A549 (cell line): ENCODE data around the gene PAK1.

ENCODE experiments used
- CEBPB ChIP-seq, 2 experiments: fragments of >200 bp in 1 of 2; sonication (Bioruptor Twin) in 1 of 2; formaldehyde crosslinking in 1 of 2; IDR thresholded peaks; 2 replicates each; pipeline ENCODE4 v1.6.1; 2012 to 2016
- EHMT2 ChIP-seq: fragments of 200-600 bp; sonication (generic); IDR thresholded peaks from 2 replicates; pipeline ENCODE4 v1.6.1; 2016; ENCODE audit warnings: antibody characterized with exemption, low read depth, mild to moderate bottlenecking, moderate library complexity
- GATA3 ChIP-seq: IDR thresholded peaks from 2 replicates; pipeline ENCODE4 v1.6.1; 2012; ENCODE audit warnings: borderline replicate concordance
- JUN ChIP-seq, 2 experiments: fragments of >200 bp; sonication (Bioruptor Twin); formaldehyde crosslinking; IDR thresholded peaks; 2 replicates in 1 of 2; 3 replicates in 1 of 2; pipeline ENCODE4 v1.6.1; 2016 to 2017
- KDM5A ChIP-seq: fragments of 200-600 bp; sonication (generic); IDR thresholded peaks from 2 replicates; pipeline ENCODE4 v1.6.1; 2016; ENCODE audit warnings: antibody characterized with exemption, mild to moderate bottlenecking
- MAFK ChIP-seq: fragments of 450-650 bp; IDR thresholded peaks from 2 replicates; pipeline ENCODE4 v1.6.1; 2014; ENCODE audit not compliant: partially characterized antibody
- MAZ ChIP-seq: fragments of 150-350 bp; IDR thresholded peaks from 2 replicates; pipeline ENCODE4 v1.6.1; 2014; ENCODE audit warnings: antibody characterized with exemption, low read depth, low read length, borderline replicate concordance
- NFE2L2 ChIP-seq: fragments of 150-350 bp; conservative IDR thresholded peaks from 2 replicates; pipeline ENCODE4 v1.6.1; 2014; ENCODE audit warnings: low read length
- NR3C1 ChIP-seq: fragments of >200 bp; sonication (Bioruptor Twin); formaldehyde crosslinking; IDR thresholded peaks from 3 replicates; pipeline ENCODE4 v1.6.1; 2017
- POLR2A ChIP-seq: IDR thresholded peaks from 2 replicates; pipeline ENCODE4 v1.6.1; 2012; ENCODE audit warnings: mild to moderate bottlenecking, low read length
- POLR2AphosphoS2 ChIP-seq: conservative IDR thresholded peaks from 2 replicates; pipeline ENCODE4 v1.6.1; 2012; ENCODE audit warnings: low read length, improper control_type of control experiment, inconsistent platforms
- RFX5 ChIP-seq: fragments of 450-650 bp; IDR thresholded peaks from 2 replicates; pipeline ENCODE4 v1.7.1; 2014; ENCODE audit warnings: antibody characterized with exemption, mild to moderate bottlenecking, moderate library complexity
- TF ChIP-seq, protein P1 (sequence below): fragments of >200 bp; sonication (Bioruptor Twin); formaldehyde crosslinking; IDR thresholded peaks from 3 replicates; pipeline ENCODE4 v1.5.1; 2016
- TF ChIP-seq, protein P2 (sequence below): IDR thresholded peaks from 2 replicates; pipeline ENCODE4 v1.6.1; 2012

DNA sequence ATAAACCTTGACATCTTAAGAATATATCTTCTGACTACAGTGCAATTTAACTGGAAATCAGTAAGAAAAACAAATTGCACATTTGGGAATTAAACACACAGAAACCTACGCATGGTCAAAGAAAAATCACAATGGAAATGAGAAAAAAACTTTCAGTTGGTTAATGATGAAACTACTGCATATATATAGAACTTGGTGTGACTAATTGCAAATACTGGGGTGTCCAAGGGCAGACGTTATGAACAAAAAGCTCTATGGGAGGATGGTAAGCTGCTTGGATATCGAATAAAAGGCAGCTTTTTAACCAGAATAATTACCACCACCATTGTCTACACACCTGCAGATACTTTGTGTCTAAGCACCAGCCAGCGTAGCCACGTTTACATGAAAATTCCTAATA is 173.2 kb downstream of the PAK1 start:
- TF ChIP-seq GATA3 (no peak), NR3C1 (no peak), CEBPB (IDR thresholded peaks at IDR 0.05) (no peak), RFX5 (no peak), POLR2AphosphoS2 (no peak), MAFK (no peak), NFE2L2 (no peak), KDM5A (no peak), POLR2A (no peak), EHMT2 (no peak), MAZ (no peak), JUN (IDR thresholded peaks at IDR 0.05) (no peak)
- TF ChIP-seq, protein P1, sequence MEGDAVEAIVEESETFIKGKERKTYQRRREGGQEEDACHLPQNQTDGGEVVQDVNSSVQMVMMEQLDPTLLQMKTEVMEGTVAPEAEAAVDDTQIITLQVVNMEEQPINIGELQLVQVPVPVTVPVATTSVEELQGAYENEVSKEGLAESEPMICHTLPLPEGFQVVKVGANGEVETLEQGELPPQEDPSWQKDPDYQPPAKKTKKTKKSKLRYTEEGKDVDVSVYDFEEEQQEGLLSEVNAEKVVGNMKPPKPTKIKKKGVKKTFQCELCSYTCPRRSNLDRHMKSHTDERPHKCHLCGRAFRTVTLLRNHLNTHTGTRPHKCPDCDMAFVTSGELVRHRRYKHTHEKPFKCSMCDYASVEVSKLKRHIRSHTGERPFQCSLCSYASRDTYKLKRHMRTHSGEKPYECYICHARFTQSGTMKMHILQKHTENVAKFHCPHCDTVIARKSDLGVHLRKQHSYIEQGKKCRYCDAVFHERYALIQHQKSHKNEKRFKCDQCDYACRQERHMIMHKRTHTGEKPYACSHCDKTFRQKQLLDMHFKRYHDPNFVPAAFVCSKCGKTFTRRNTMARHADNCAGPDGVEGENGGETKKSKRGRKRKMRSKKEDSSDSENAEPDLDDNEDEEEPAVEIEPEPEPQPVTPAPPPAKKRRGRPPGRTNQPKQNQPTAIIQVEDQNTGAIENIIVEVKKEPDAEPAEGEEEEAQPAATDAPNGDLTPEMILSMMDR: no peak
- TF ChIP-seq, protein P2, sequence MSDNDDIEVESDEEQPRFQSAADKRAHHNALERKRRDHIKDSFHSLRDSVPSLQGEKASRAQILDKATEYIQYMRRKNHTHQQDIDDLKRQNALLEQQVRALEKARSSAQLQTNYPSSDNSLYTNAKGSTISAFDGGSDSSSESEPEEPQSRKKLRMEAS: no peak
